ENCODE data around the gene POLE.
A peak's percentile ranks its signal among the peaks of the same experiment; 100 is the strongest.

Gene POLE

GRCh38 chr12:132640936-132641335 is 46.2 kb downstream of the POLE start:
- TF ChIP-seq CTCF (conservative IDR thresholded peaks at IDR 0.05; ENCODE audit: low read length) (no peak), EZH2phosphoT487 (IDR thresholded peaks at IDR 0.05; ENCODE audit: borderline replicate concordance) (no peak)
- no peaks in the 10 kb centered on the region for H4K20me1 ChIP-seq (ENCODE audit: insufficient read depth, low read length, poor library complexity, severe bottlenecking)
- H3K4me1 ChIP-seq (ENCODE audit: insufficient read depth, low read length, poor library complexity, severe bottlenecking), result peaks cover 62% of the 10 kb centered on the region
- H2AFZ ChIP-seq (ENCODE audit: low read length), result no peak overlapping the region
- peak overlapping the region; percentile 64 for H3K4me2 ChIP-seq (ENCODE audit: low read depth, low read length, poor library complexity, severe bottlenecking)
- H3K79me2 ChIP-seq (ENCODE audit: insufficient read depth, low read length), result no peaks in the 10 kb centered on the region
- no peaks in the 10 kb centered on the region for H3K27me3 ChIP-seq (ENCODE audit: insufficient read depth, low read length, poor library complexity, severe bottlenecking)
- H3F3A ChIP-seq (ENCODE audit: low read depth), result no peaks in the 10 kb centered on the region; the same call in 1 of the 2 replicates
- peaks cover 49% of the 10 kb centered on the region; the same call in 1 of the 2 replicates for H3K36me3 ChIP-seq (ENCODE audit: insufficient read depth, low read length)
- H3K9me3 ChIP-seq (ENCODE audit: insufficient read depth, low read depth, low read length), result no peaks in the 10 kb centered on the region
- no peaks in the 10 kb centered on the region for H3K9me2 ChIP-seq (replicated peaks; ENCODE audit: low read depth, low read length)
- H3K4me3 ChIP-seq (ENCODE audit: low read length, poor library complexity, severe bottlenecking), result peak overlapping the region; percentile 23
- peak overlapping the region; percentile 67 for H3K9ac ChIP-seq (ENCODE audit: low read depth, low read length, poor library complexity, severe bottlenecking)

- Histone ChIP-seq H4K20me1 (ENCODE audit: insufficient read depth, low read length, poor library complexity, severe bottlenecking) (no peaks in the 10 kb centered on the region), H3K9ac (ENCODE audit: low read depth, low read length, poor library complexity, severe bottlenecking) (peak overlapping the region; percentile 67), H3K4me1 (ENCODE audit: insufficient read depth, low read length, poor library complexity, severe bottlenecking) (peaks cover 71% of the 10 kb centered on the region), H3K9me3 (ENCODE audit: insufficient read depth, low read depth, low read length) (no peaks in the 10 kb centered on the region), H3K79me2 (ENCODE audit: insufficient read depth, low read length) (peaks cover under 1% of the 10 kb centered on the region; the same call in 1 of the 2 replicates), H3K27me3 (ENCODE audit: insufficient read depth, low read length, poor library complexity, severe bottlenecking) (no peaks in the 10 kb centered on the region), H2AFZ (ENCODE audit: low read length) (no peak overlapping the region), H3F3A (ENCODE audit: low read depth) (no peaks in the 10 kb centered on the region; the same call in 1 of the 2 replicates), H3K4me3 (ENCODE audit: low read length, poor library complexity, severe bottlenecking) (peak overlapping the region; percentile 21), H3K4me2 (ENCODE audit: low read depth, low read length, poor library complexity, severe bottlenecking) (peak overlapping the region; percentile 64), H3K36me3 (ENCODE audit: insufficient read depth, low read length) (peaks cover 49% of the 10 kb centered on the region; the same call in 1 of the 2 replicates), H3K9me2 (replicated peaks; ENCODE audit: low read depth, low read length) (no peaks in the 10 kb centered on the region)
- TF ChIP-seq CTCF (conservative IDR thresholded peaks at IDR 0.05; ENCODE audit: low read length), result no peak
- TF ChIP-seq EZH2phosphoT487 (IDR thresholded peaks at IDR 0.05; ENCODE audit: borderline replicate concordance), result no peak
These were observed 47.1 kb downstream of the POLE start for GRCh38 chr12:132639956-132640520.

- Histone ChIP-seq H3K4me3 (ENCODE audit: low read length, poor library complexity, severe bottlenecking) (no peak overlapping the region), H2AFZ (ENCODE audit: low read length) (no peak overlapping the region)
These were observed 48.4 kb downstream of the POLE start for GRCh38 chr12:132638541-132639408.

More at GRCh38 chr12:132638541-132639408, 48.4 kb downstream of the POLE start:
- H3F3A ChIP-seq (ENCODE audit: low read depth), result no peaks in the 10 kb centered on the region; the same call in 1 of the 2 replicates
- H3K4me1 ChIP-seq (ENCODE audit: insufficient read depth, low read length, poor library complexity, severe bottlenecking), result peaks cover 83% of the 10 kb centered on the region
- H3K9me2 ChIP-seq (replicated peaks; ENCODE audit: low read depth, low read length), result no peaks in the 10 kb centered on the region
- no peak overlapping the region for H3K9ac ChIP-seq (ENCODE audit: low read depth, low read length, poor library complexity, severe bottlenecking)
- TF ChIP-seq CTCF (conservative IDR thresholded peaks at IDR 0.05; ENCODE audit: low read length) (peak; percentile 97), EZH2phosphoT487 (IDR thresholded peaks at IDR 0.05; ENCODE audit: borderline replicate concordance) (no peak)
- no peaks in the 10 kb centered on the region for H4K20me1 ChIP-seq (ENCODE audit: insufficient read depth, low read length, poor library complexity, severe bottlenecking)
- H3K27me3 ChIP-seq (ENCODE audit: insufficient read depth, low read length, poor library complexity, severe bottlenecking), result no peaks in the 10 kb centered on the region
- peak overlapping the region; percentile 64 for H3K4me2 ChIP-seq (ENCODE audit: low read depth, low read length, poor library complexity, severe bottlenecking)
- peaks cover 13% of the 10 kb centered on the region; the same call in 1 of the 2 replicates for H3K79me2 ChIP-seq (ENCODE audit: insufficient read depth, low read length)
- peaks cover 57% of the 10 kb centered on the region; the same call in 1 of the 2 replicates for H3K36me3 ChIP-seq (ENCODE audit: insufficient read depth, low read length)
- H3K9me3 ChIP-seq (ENCODE audit: insufficient read depth, low read depth, low read length), result no peaks in the 10 kb centered on the region
